Upper lobe of left lung (tissue), 6 donors: ENCODE data around the gene SCFD2. TPM values are rescaled to one million over a fixed set of nuclear protein-coding genes. Genes with fewer than 3 reads are reported as not detected.
"Not testable (repeated sequence)": the region's sequence is repeated elsewhere in the genome, so short reads cannot be mapped to it uniquely, and the experiment has no call there.

Source experiments
- ATAC-seq, 2 donors: fragments of 200-7000 bp; cut with Tn5 transposase; one replicate each; pipeline ENCODE4 v1.9.1; 2022; ENCODE audit warnings: mild to moderate bottlenecking in 2 of 2, moderate library complexity in 2 of 2; ENCODE audit not compliant: low FRiP score in 2 of 2
- DNase-seq, 2 donors: peaks; one replicate each; pipeline ENCODE4 v3.0.0-alpha.2; 2019 to 2020
- H3K27ac ChIP-seq, 4 donors: fragments of 200-600 bp; sonication (generic); one replicate each; pipeline ENCODE4 v1.5.1; 2016 to 2019
- H3K27me3 ChIP-seq, 4 donors: fragments of 200-600 bp; sonication (generic); one replicate each; pipeline ENCODE4 v1.5.1; 2017 to 2019
- H3K36me3 ChIP-seq, 4 donors: fragments of 200-600 bp; sonication (generic); one replicate each; pipeline ENCODE4 v1.5.1; 2016 to 2019
- H3K4me1 ChIP-seq, 4 donors: fragments of 200-600 bp; sonication (generic); one replicate each; pipeline ENCODE4 v1.5.1; 2018 to 2019
- H3K4me3 ChIP-seq, 4 donors: fragments of 200-600 bp; sonication (generic); one replicate each; pipeline ENCODE4 v1.5.1; 2017 to 2019; ENCODE audit warnings: mild to moderate bottlenecking in 2 of 4, moderate library complexity in 1 of 4
- H3K9me3 ChIP-seq, 4 donors: fragments of 200-600 bp; sonication (generic); one replicate each; pipeline ENCODE4 v1.5.1; 2018 to 2019
- CTCF ChIP-seq, 6 experiments: fragments of 450-650 bp in 4 of 6; fragments of 200-600 bp in 2 of 6; sonication (generic) in 2 of 6; IDR thresholded peaks; one replicate each; pipeline ENCODE4 v1.5.1; 2016 to 2019; ENCODE audit warnings: antibody characterized with exemption in 6 of 6
- EP300 ChIP-seq, 4 donors: sonication (generic); formaldehyde crosslinking; IDR thresholded peaks; one replicate each; pipeline ENCODE4 v1.5.1; 2017; ENCODE audit warnings: antibody characterized with exemption in 4 of 4, control low read depth in 2 of 4
- POLR2A ChIP-seq, 4 donors: fragments of 450-650 bp; IDR thresholded peaks; one replicate each; pipeline ENCODE4 v1.5.1; 2016 to 2017; ENCODE audit warnings: antibody characterized with exemption in 4 of 4, mild to moderate bottlenecking in 2 of 4
- POLR2AphosphoS5 ChIP-seq, 2 donors: sonication (generic); formaldehyde crosslinking; IDR thresholded peaks; one replicate each; pipeline ENCODE4 v1.5.1; 2017; ENCODE audit warnings: antibody characterized with exemption in 2 of 2
- WGBS, 2 donors: methylation state at CpG; one replicate each; pipeline ENCODE4 v1.1.5; 2017 to 2018; 5-methylcytosine and 5-hydroxymethylcytosine counted together
- total RNA-seq, 6 donors: library from RNA; depleted of rRNA in 4 of 6; stranded (reverse); fragments of >200 nt in 4 of 6; gene quantifications; one replicate each; pipeline versions ENCODE4 v1.1.0 to v1.2.1, GENCODE V29; 2016 to 2021
- donor health status: DM: no; HTN: no; CAD: no; lungs with moderate emphysema.
- donor health status: DM: no; HTN: yes; CAD: no; lungs with severe emphysema.

SCFD2 gene
- total RNA-seq, 6 donors from 2014 or later: 15.2 to 33.5 (median 20.0) TPM

DNA sequence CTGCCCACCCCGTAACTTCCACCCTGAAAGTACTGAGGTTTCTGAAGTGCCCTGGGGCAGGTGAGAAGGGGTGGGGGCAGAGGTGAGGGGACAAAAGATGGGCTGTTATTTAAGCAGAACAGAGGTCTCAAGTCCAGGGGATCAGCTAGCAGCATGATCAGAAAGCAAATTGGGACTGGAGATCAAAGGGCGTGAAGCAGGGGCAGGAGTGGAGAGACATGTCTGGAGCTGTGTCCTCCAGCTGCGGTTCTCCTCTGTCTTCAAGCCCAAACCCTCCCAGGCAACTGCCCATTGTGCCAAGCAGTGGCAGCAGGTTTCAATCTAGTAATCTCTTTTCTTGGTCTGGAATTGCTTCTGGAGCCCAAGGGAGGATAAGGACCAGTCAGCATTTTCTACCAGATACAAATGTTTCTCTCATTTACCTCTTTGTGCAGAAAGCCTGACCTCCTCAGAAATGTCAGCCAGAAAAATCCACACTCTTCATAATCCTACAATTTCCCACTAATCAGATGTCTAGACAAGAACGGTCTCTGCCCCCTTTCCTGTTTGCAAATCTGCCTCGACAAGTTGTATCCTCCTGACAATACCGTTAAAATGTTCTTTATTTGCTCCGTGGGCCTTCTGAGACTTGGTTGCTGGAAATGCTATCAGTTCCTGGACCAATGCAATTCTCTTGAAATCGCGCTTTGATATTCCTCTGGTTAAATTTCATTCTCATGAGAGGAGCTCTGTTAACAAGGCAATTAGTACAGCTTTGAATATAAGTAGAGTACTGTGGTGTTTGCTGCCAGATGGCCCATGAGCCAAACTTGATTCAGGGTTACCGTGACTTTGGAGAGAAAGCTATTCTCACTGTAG, 526.9 kb downstream of the SCFD2 start:
- Histone ChIP-seq H3K4me1 (peaks cover 0 to 12% (median 0%) of the 10 kb centered on the region in 4 donors), H3K9me3 (no peaks in the 10 kb centered on the region), H3K27ac (no peak overlapping the region), H3K27me3 (no peaks in the 10 kb centered on the region), H3K36me3 (no peaks in the 10 kb centered on the region), H3K4me3 (no peak overlapping the region)
- 81 to 85% methylated on average over 10 of the region's 10 CpGs for WGBS, 2 donors
- no peak for TF ChIP-seq EP300 (IDR thresholded peaks at IDR 0.05)
- no peak for TF ChIP-seq POLR2AphosphoS5 (IDR thresholded peaks at IDR 0.05)
- TF ChIP-seq CTCF (IDR thresholded peaks at IDR 0.05): no peak
- TF ChIP-seq POLR2A (IDR thresholded peaks at IDR 0.05): no peak
- no peak for DNase-seq
- ATAC-seq: peak in 1 of 2 donors; percentile 12

GRCh38 chr4:52837716-52838558, 527.9 kb downstream of the SCFD2 start:
- TF ChIP-seq POLR2A (IDR thresholded peaks at IDR 0.05) (no peak), CTCF (IDR thresholded peaks at IDR 0.05) (no peak), POLR2AphosphoS5 (IDR thresholded peaks at IDR 0.05) (no peak), EP300 (IDR thresholded peaks at IDR 0.05) (no peak)
- Histone ChIP-seq H3K4me3 (no peak overlapping the region), H3K4me1 (peaks cover 0 to 12% (median 0%) of the 10 kb centered on the region in 4 donors), H3K9me3 (no peaks in the 10 kb centered on the region), H3K27me3 (no peaks in the 10 kb centered on the region), H3K36me3 (no peaks in the 10 kb centered on the region), H3K27ac (no peak overlapping the region)
- ATAC-seq (peak in 1 of 2 donors; percentile 71), DNase-seq (no peak)
- 87% methylated on average over 7 of the region's 7 CpGs for WGBS, 2 donors

GRCh38 chr4:52836678-52837077, 529.2 kb downstream of the SCFD2 start:
- no peaks in the 10 kb centered on the region for H3K27me3 ChIP-seq
- WGBS, 2 donors: 97% methylated on average over 7 of the region's 7 CpGs
- H3K4me1 ChIP-seq: peaks cover 0 to 6% (median 0%) of the 10 kb centered on the region in 4 donors
- TF ChIP-seq POLR2A (IDR thresholded peaks at IDR 0.05): no peak
- no peak for TF ChIP-seq CTCF (IDR thresholded peaks at IDR 0.05)
- no peak for TF ChIP-seq POLR2AphosphoS5 (IDR thresholded peaks at IDR 0.05)
- ATAC-seq (no peak), DNase-seq (no peak)
- no peaks in the 10 kb centered on the region for H3K36me3 ChIP-seq
- H3K27ac ChIP-seq: no peak overlapping the region
- no peaks in the 10 kb centered on the region for H3K9me3 ChIP-seq
- H3K4me3 ChIP-seq: no peak overlapping the region

- H3K4me3 ChIP-seq: no peak overlapping the region
- H3K9me3 ChIP-seq: no peaks in the 10 kb centered on the region
- ATAC-seq (no peak), DNase-seq (no peak)
- 86 to 90% methylated on average over 3 of the region's 3 CpGs for WGBS, 2 donors
- H3K27ac ChIP-seq: no peak overlapping the region
- TF ChIP-seq CTCF (IDR thresholded peaks at IDR 0.05) (no peak), POLR2AphosphoS5 (IDR thresholded peaks at IDR 0.05) (no peak), EP300 (IDR thresholded peaks at IDR 0.05) (no peak), POLR2A (IDR thresholded peaks at IDR 0.05) (no peak)
- no peaks in the 10 kb centered on the region for H3K36me3 ChIP-seq
- H3K27me3 ChIP-seq: no peaks in the 10 kb centered on the region
- peaks cover 0 to under 1% (median 0%) of the 10 kb centered on the region in 4 donors for H3K4me1 ChIP-seq
Measured at GRCh38 chr4:52836120-52836519, 529.7 kb downstream of the SCFD2 start.

DNA sequence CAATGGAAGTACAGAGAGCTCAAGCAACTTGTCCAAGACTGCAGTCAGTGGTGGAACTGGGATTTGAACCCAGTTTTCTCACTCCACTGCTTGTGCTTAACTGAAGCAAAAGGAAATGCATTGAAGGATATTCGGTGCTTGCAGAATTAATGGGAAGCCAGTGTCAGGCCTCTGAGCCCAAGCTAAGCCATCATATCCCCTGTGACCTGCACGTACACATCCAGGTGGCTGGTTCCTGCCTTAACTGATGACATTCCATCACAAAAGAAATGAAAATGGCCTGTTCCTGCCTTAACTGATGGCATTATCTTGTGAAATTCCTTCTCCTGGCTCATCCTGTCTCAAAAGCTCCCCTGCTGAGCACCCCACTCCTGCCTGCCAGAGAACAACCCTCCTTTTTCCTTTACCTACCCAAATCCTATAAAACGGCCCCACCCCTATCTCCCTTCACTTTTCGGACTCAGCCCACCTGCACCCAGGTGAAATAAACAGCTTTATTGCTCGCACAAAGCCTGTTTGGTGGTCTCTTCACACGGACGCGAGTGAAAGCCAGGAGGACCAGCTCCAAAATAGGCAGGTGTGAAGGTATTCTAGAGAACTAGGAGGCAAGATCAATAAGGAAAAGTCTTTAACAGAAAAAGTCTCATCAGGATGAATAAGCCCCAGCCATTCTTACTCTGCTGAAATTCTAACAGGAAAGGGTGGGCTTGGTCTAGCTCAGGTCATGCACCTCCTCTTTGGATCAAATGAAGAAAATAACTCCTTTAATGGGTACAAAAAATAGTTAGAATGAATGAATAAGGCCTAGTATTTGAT, 531.0 kb downstream of the SCFD2 start:
- not testable (repeated sequence) for H3K27me3 ChIP-seq, H3K4me1 ChIP-seq, H3K9me3 ChIP-seq, ATAC-seq, H3K4me3 ChIP-seq, DNase-seq, H3K27ac ChIP-seq, H3K36me3 ChIP-seq
- 92 to 95% methylated on average over 8 of the region's 8 CpGs for WGBS, 2 donors
